ENCODE measurements around the gene AGER.
A peak's percentile ranks its signal among the peaks of the same experiment; 100 is the strongest.
"Not testable (repeated sequence)": the region's sequence is repeated elsewhere in the genome, so short reads cannot be mapped to it uniquely, and the experiment has no call there.

The AGER gene

GRCh38 chr6:32198345-32198696, 14.3 kb upstream of the AGER start:
- no peak overlapping the region for H3K9ac ChIP-seq (ENCODE audit: low read depth, low read length)
- no peaks in the 10 kb centered on the region for H3K9me3 ChIP-seq (ENCODE audit: control insufficient read depth, insufficient read depth, low read length)
- peaks cover 19% of the 10 kb centered on the region for H3K4me1 ChIP-seq (ENCODE audit: control insufficient read depth, insufficient read depth, low read length)
- no peak overlapping the region for H3K27ac ChIP-seq (ENCODE audit: low read depth, low read length)
- H3K36me3 ChIP-seq (ENCODE audit: control insufficient read depth, insufficient read depth, low read length): no peaks in the 10 kb centered on the region
- no peak overlapping the region for H3K4me3 ChIP-seq (ENCODE audit: low read depth, low read length)
- H3K27me3 ChIP-seq (ENCODE audit: control insufficient read depth, insufficient read depth, low read length): no peaks in the 10 kb centered on the region

GRCh38 chr6:32196682-32197616, 12.9 kb upstream of the AGER start:
- Histone ChIP-seq H3K9me3 (ENCODE audit: control insufficient read depth, insufficient read depth, low read length) (no peaks in the 10 kb centered on the region), H3K4me1 (ENCODE audit: control insufficient read depth, insufficient read depth, low read length) (peaks cover 28% of the 10 kb centered on the region), H3K36me3 (ENCODE audit: control insufficient read depth, insufficient read depth, low read length) (no peaks in the 10 kb centered on the region), H3K27me3 (ENCODE audit: control insufficient read depth, insufficient read depth, low read length) (no peaks in the 10 kb centered on the region), H3K4me3 (ENCODE audit: low read depth, low read length) (peak overlapping the region; percentile 82), H3K9ac (ENCODE audit: low read depth, low read length) (peak overlapping the region; percentile 93), H3K27ac (ENCODE audit: low read depth, low read length) (peak overlapping the region; percentile 100)

- H3K4me1 ChIP-seq (ENCODE audit: control insufficient read depth, insufficient read depth, low read length): peaks cover 28% of the 10 kb centered on the region
- H3K9me3 ChIP-seq (ENCODE audit: control insufficient read depth, insufficient read depth, low read length): no peaks in the 10 kb centered on the region
- no peaks in the 10 kb centered on the region for H3K27me3 ChIP-seq (ENCODE audit: control insufficient read depth, insufficient read depth, low read length)
- H3K4me3 ChIP-seq (ENCODE audit: low read depth, low read length): peak overlapping the region; percentile 82
- peak overlapping the region; percentile 93 for H3K9ac ChIP-seq (ENCODE audit: low read depth, low read length)
- H3K27ac ChIP-seq (ENCODE audit: low read depth, low read length): peak overlapping the region; percentile 100
- H3K36me3 ChIP-seq (ENCODE audit: control insufficient read depth, insufficient read depth, low read length): no peaks in the 10 kb centered on the region
Observed at GRCh38 chr6:32195902-32196681, 12.0 kb upstream of the AGER start.

- Histone ChIP-seq H3K4me3 (ENCODE audit: low read depth, low read length) (peak overlapping the region; percentile 82; the same call in 1 of the 2 replicates), H3K36me3 (ENCODE audit: control insufficient read depth, insufficient read depth, low read length) (no peaks in the 10 kb centered on the region), H3K4me1 (ENCODE audit: control insufficient read depth, insufficient read depth, low read length) (peaks cover 33% of the 10 kb centered on the region), H3K27me3 (ENCODE audit: control insufficient read depth, insufficient read depth, low read length) (no peaks in the 10 kb centered on the region), H3K27ac (ENCODE audit: low read depth, low read length) (peak overlapping the region; percentile 100), H3K9ac (ENCODE audit: low read depth, low read length) (peak overlapping the region; percentile 93; the same call in 1 of the 2 replicates), H3K9me3 (ENCODE audit: control insufficient read depth, insufficient read depth, low read length) (no peaks in the 10 kb centered on the region)
Observed at GRCh38 chr6:32195652-32195901, 11.5 kb upstream of the AGER start.

DNA sequence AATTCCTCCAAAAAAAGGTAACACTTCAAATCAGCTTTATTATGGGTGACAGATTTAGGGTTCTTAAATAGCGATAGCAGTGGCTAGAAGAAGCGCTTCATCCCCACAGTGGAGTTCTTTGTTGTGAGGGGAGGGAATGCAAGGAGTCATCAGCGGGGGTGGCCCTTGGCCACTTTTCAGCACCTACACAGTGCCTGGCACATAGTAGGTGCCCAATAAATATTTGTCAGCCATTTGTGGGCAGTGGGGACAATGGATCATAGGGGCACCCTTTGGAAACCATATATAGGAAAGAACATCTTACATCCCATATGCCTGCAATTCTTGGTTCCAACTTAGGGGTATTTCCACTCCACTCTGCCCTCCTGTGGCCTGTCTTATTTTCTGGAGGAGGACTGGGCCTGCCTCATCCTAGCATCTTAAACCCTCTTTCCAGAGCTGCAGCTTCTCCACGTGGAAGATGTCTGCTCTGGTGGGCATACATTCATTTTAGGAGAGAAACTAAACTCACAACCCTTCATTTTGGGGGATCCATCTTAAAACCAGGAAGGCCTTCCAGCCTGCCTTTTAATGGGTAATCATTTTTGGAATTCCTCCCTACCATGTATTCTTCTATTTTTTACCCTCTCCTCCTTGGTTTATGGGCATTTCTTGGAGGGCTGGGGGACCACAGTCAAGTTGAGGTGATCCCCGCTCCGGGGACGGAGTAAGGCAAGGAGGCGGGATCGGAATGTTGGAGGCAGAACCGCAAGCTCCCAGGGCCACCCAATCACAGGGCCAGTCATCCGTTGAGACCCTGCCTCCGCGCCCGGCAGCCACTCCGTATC, 11.0 kb upstream of the AGER start:
- Histone ChIP-seq H3K36me3 (ENCODE audit: control insufficient read depth, insufficient read depth, low read length) (no peaks in the 10 kb centered on the region), H3K9me3 (ENCODE audit: control insufficient read depth, insufficient read depth, low read length) (no peaks in the 10 kb centered on the region), H3K4me1 (ENCODE audit: control insufficient read depth, insufficient read depth, low read length) (peaks cover 35% of the 10 kb centered on the region), H3K9ac (ENCODE audit: low read depth, low read length) (peak overlapping the region; percentile 71), H3K27ac (ENCODE audit: low read depth, low read length) (peak overlapping the region; percentile 100), H3K4me3 (ENCODE audit: low read depth, low read length) (peak overlapping the region; percentile 80), H3K27me3 (ENCODE audit: control insufficient read depth, insufficient read depth, low read length) (no peaks in the 10 kb centered on the region)

GRCh38 chr6:32194388-32194787, 10.3 kb upstream of the AGER start:
- H3K4me1 ChIP-seq (ENCODE audit: control insufficient read depth, insufficient read depth, low read length): peaks cover 35% of the 10 kb centered on the region
- no peak overlapping the region for H3K9ac ChIP-seq (ENCODE audit: low read depth, low read length)
- no peaks in the 10 kb centered on the region for H3K9me3 ChIP-seq (ENCODE audit: control insufficient read depth, insufficient read depth, low read length)
- no peaks in the 10 kb centered on the region for H3K27me3 ChIP-seq (ENCODE audit: control insufficient read depth, insufficient read depth, low read length)
- peak overlapping the region; percentile 100 for H3K27ac ChIP-seq (ENCODE audit: low read depth, low read length)
- H3K4me3 ChIP-seq (ENCODE audit: low read depth, low read length): no peak overlapping the region
- H3K36me3 ChIP-seq (ENCODE audit: control insufficient read depth, insufficient read depth, low read length): no peaks in the 10 kb centered on the region

GRCh38 chr6:32193096-32193495, 9.0 kb upstream of the AGER start:
- Histone ChIP-seq H3K4me1 (ENCODE audit: control insufficient read depth, insufficient read depth, low read length) (peaks cover 41% of the 10 kb centered on the region), H3K4me3 (ENCODE audit: low read depth, low read length) (peak overlapping the region; percentile 10; the same call in 1 of the 2 replicates)
- H3K27ac ChIP-seq (ENCODE audit: low read depth, low read length); H3K9ac ChIP-seq (ENCODE audit: low read depth, low read length); H3K27me3 ChIP-seq (ENCODE audit: control insufficient read depth, insufficient read depth, low read length); H3K36me3 ChIP-seq (ENCODE audit: control insufficient read depth, insufficient read depth, low read length); H3K9me3 ChIP-seq (ENCODE audit: control insufficient read depth, insufficient read depth, low read length): not testable (repeated sequence)

DNA sequence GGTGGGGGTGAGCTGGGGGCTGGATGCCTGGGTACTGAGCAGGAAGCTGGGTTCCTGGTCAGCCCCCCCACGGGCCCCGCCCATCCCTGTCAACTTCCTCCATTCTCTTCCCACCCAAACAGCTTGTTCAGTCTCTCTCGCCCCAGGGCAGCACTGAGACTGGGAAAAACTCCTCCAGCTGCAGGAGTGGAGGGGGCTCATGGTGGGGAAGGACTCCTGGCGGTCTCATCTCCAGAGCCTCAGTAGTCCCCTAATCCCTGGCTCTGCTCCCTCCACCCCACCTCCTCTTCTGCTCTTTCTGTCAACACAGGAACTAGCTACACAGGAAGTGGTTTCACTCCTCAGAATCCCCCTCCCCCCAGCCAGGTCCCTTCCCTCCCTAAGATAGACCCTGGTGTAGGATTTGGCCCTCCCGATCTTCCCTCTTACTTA, 8.6 kb upstream of the AGER start, which contains the start of gene GPSM3:
TSS of gene GPSM3 (minus strand) at position 36 of the 432 bp plus-strand sequence. CDS start 130 bp downstream, outside the sequence.
- peak within 1 kb of the TSS; percentile 10; the same call in 1 of the 2 replicates for H3K4me3 ChIP-seq (ENCODE audit: low read depth, low read length)
- H3K36me3 ChIP-seq (ENCODE audit: control insufficient read depth, insufficient read depth, low read length): peaks cover 5% of the 10 kb centered on the region
- peak within 1 kb of the TSS; percentile 38 for H3K27ac ChIP-seq (ENCODE audit: low read depth, low read length)
- no peak within 1 kb of the TSS for H3K9ac ChIP-seq (ENCODE audit: low read depth, low read length)
- H3K4me1 ChIP-seq (ENCODE audit: control insufficient read depth, insufficient read depth, low read length): peaks cover 41% of the 10 kb centered on the region
- H3K27me3 ChIP-seq (ENCODE audit: control insufficient read depth, insufficient read depth, low read length): no peaks in the 10 kb centered on the region
- H3K9me3 ChIP-seq (ENCODE audit: control insufficient read depth, insufficient read depth, low read length): no peaks in the 10 kb centered on the region

DNA sequence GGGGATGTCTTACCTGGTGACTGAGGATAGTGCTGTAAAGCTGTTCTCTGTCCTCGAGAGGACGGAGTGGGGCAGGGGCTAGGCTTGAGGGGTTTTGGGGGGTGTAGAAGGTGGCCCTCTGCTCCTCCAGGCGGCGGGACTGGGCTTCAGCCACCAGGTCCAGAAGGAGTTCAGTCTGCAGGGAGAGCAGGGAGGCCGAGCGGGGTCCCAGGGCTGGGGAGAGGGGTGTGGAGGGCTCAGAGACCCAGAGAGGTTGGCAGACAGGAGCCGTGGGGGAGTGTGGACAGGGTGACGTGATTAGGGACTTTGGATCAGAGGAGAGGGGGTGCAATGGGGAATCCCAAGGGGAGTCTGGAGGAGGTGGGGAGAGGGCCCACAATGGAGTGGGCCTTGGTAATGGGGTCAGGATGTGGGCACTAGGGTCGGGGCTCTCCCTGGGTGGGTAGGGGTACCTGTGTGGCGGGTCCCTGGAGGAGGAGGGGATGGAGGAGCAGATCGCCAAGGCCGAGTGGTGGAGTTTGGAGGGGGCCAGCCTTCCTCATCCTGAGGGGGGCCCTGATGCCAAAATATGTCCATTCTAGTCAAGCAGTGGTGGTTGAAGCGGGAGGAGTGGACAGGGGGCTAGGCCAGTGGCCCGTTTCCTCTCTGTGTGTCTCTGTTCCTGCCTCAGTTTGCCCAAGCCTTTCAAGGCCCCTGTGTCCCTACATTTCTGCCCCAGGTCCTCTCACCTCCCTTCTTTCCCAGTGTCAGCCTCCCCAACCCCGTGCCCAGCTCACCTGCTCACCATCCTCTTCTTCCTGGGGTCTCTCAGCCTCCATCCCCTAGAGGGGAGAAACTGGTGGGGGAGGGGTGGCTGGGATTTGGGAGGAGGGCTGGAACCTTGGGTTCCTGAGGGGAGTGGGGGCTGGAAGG, 7.9 kb upstream of the AGER start:
- Histone ChIP-seq H3K4me3 (ENCODE audit: low read depth, low read length) (no peak overlapping the region), H3K27me3 (ENCODE audit: control insufficient read depth, insufficient read depth, low read length) (no peaks in the 10 kb centered on the region), H3K4me1 (ENCODE audit: control insufficient read depth, insufficient read depth, low read length) (peaks cover 36% of the 10 kb centered on the region), H3K36me3 (ENCODE audit: control insufficient read depth, insufficient read depth, low read length) (peaks cover 11% of the 10 kb centered on the region), H3K27ac (ENCODE audit: low read depth, low read length) (no peak overlapping the region), H3K9me3 (ENCODE audit: control insufficient read depth, insufficient read depth, low read length) (no peaks in the 10 kb centered on the region), H3K9ac (ENCODE audit: low read depth, low read length) (no peak overlapping the region)
